ENCODE measurements around the gene IGSF9B.

GRCh38 chr11:133948711-133949110 lies 8.1 kb downstream of the IGSF9B start:
- TF ChIP-seq, protein P1, sequence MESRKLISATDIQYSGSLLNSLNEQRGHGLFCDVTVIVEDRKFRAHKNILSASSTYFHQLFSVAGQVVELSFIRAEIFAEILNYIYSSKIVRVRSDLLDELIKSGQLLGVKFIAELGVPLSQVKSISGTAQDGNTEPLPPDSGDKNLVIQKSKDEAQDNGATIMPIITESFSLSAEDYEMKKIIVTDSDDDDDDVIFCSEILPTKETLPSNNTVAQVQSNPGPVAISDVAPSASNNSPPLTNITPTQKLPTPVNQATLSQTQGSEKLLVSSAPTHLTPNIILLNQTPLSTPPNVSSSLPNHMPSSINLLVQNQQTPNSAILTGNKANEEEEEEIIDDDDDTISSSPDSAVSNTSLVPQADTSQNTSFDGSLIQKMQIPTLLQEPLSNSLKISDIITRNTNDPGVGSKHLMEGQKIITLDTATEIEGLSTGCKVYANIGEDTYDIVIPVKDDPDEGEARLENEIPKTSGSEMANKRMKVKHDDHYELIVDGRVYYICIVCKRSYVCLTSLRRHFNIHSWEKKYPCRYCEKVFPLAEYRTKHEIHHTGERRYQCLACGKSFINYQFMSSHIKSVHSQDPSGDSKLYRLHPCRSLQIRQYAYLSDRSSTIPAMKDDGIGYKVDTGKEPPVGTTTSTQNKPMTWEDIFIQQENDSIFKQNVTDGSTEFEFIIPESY (IDR thresholded peaks at IDR 0.05) = no peak
- no peak for TF ChIP-seq CTCF (IDR thresholded peaks at IDR 0.05; ENCODE audit: low read depth, low read length, missing input control)

Data from liver (tissue), 2 donors.